ENCODE results near the gene SEPTIN12. TPM values are rescaled to one million over a fixed set of nuclear protein-coding genes. Genes with fewer than 3 reads are reported as not detected.

Gene SEPTIN12
- total RNA-seq, 1 experiment from 2014 or later: not detected

GRCh38 chr16:4766875-4767628 is 21.1 kb downstream of the SEPTIN12 start, which contains the start of gene ZNF500:
Gene ZNF500, minus strand, starts transcription at chr16:4767162. Its CDS starts 1,184 bp downstream, at chr16:4765978.
- peaks cover 17% of the 10 kb centered on the region for H3K4me1 Mint-ChIP-seq
- peaks cover 9% of the 10 kb centered on the region for H3K36me3 Mint-ChIP-seq
- ChIA-PET POLR2A (interaction anchor here (0.6 to 3.1 kb wide), 2 partner anchors 23 to 36 kb away, joined by 3 to 16 read pairs; partner anchors contain the start of gene ROGDI), CTCF (interaction anchor here (1.1 kb wide), 1 partner anchor 33 kb away, joined by 3 read pairs; the partner anchor contains the start of genes ANKS3 and DNAAF8)
- peak; percentile 100 for DNase-seq (ENCODE audit: low spot score)
- peak within 1 kb of the TSS; percentile 86 for H3K4me3 Mint-ChIP-seq
- H3K9me3 Mint-ChIP-seq: no peaks in the 10 kb centered on the region
- peak; percentile 90 for ATAC-seq
- peak within 1 kb of the TSS; percentile 94 for H3K27ac Mint-ChIP-seq
- H3K27me3 Mint-ChIP-seq (ENCODE audit: low read depth): no peaks in the 10 kb centered on the region
- TF ChIP-seq ZNF281 (CRISPR knock-in tag; IDR thresholded peaks at IDR 0.05) (peak; percentile 43; the same call in 1 of the 2 replicates), AFF4 (CRISPR knock-in tag; IDR thresholded peaks at IDR 0.05; ENCODE audit: borderline replicate concordance) (no peak), MAX (CRISPR knock-in tag; IDR thresholded peaks at IDR 0.05) (peak; percentile 79), MYBL2 (CRISPR knock-in tag; IDR thresholded peaks at IDR 0.05) (peak; percentile 14; the same call in 1 of the 2 replicates), GABPB1 (CRISPR knock-in tag; IDR thresholded peaks at IDR 0.05) (peak; percentile 71), NFYB (CRISPR knock-in tag; conservative IDR thresholded peaks at IDR 0.05; ENCODE audit: low read depth) (peak; percentile 77), SOX15 (CRISPR knock-in tag; IDR thresholded peaks at IDR 0.05) (no peak), FOXP1 (CRISPR knock-in tag; IDR thresholded peaks at IDR 0.05; ENCODE audit: borderline replicate concordance) (peak; percentile 56; the same call in 1 of the 2 replicates), USF2 (CRISPR knock-in tag; IDR thresholded peaks at IDR 0.05) (no peak), NFATC4 (CRISPR knock-in tag; IDR thresholded peaks at IDR 0.05) (no peak), ZNF219 (CRISPR knock-in tag; IDR thresholded peaks at IDR 0.05; ENCODE audit: borderline replicate concordance) (no peak), TEAD1 (CRISPR knock-in tag; IDR thresholded peaks at IDR 0.05) (peak; percentile 66; the same call in 1 of the 2 replicates), CBFB (CRISPR knock-in tag; IDR thresholded peaks at IDR 0.05; ENCODE audit: low read depth) (peak; percentile 80; the same call in 1 of the 2 replicates), SP1 (CRISPR knock-in tag; conservative IDR thresholded peaks at IDR 0.05) (peak; percentile 100), RORB (CRISPR knock-in tag; IDR thresholded peaks at IDR 0.05) (no peak), JAZF1 (CRISPR knock-in tag; IDR thresholded peaks at IDR 0.05) (no peak), CREM (CRISPR knock-in tag; IDR thresholded peaks at IDR 0.05) (no peak), ZNF423 (CRISPR knock-in tag; IDR thresholded peaks at IDR 0.05) (no peak), ZNF671 (CRISPR knock-in tag; IDR thresholded peaks at IDR 0.05) (no peak)
- TF ChIP-seq, protein P1, sequence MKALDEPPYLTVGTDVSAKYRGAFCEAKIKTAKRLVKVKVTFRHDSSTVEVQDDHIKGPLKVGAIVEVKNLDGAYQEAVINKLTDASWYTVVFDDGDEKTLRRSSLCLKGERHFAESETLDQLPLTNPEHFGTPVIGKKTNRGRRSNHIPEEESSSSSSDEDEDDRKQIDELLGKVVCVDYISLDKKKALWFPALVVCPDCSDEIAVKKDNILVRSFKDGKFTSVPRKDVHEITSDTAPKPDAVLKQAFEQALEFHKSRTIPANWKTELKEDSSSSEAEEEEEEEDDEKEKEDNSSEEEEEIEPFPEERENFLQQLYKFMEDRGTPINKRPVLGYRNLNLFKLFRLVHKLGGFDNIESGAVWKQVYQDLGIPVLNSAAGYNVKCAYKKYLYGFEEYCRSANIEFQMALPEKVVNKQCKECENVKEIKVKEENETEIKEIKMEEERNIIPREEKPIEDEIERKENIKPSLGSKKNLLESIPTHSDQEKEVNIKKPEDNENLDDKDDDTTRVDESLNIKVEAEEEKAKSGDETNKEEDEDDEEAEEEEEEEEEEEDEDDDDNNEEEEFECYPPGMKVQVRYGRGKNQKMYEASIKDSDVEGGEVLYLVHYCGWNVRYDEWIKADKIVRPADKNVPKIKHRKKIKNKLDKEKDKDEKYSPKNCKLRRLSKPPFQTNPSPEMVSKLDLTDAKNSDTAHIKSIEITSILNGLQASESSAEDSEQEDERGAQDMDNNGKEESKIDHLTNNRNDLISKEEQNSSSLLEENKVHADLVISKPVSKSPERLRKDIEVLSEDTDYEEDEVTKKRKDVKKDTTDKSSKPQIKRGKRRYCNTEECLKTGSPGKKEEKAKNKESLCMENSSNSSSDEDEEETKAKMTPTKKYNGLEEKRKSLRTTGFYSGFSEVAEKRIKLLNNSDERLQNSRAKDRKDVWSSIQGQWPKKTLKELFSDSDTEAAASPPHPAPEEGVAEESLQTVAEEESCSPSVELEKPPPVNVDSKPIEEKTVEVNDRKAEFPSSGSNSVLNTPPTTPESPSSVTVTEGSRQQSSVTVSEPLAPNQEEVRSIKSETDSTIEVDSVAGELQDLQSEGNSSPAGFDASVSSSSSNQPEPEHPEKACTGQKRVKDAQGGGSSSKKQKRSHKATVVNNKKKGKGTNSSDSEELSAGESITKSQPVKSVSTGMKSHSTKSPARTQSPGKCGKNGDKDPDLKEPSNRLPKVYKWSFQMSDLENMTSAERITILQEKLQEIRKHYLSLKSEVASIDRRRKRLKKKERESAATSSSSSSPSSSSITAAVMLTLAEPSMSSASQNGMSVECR (CRISPR knock-in tag; IDR thresholded peaks at IDR 0.05; ENCODE audit: borderline replicate concordance): peak; percentile 78; the same call in 1 of the 2 replicates
- TF ChIP-seq, protein P2, sequence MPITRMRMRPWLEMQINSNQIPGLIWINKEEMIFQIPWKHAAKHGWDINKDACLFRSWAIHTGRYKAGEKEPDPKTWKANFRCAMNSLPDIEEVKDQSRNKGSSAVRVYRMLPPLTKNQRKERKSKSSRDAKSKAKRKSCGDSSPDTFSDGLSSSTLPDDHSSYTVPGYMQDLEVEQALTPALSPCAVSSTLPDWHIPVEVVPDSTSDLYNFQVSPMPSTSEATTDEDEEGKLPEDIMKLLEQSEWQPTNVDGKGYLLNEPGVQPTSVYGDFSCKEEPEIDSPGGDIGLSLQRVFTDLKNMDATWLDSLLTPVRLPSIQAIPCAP (CRISPR knock-in tag; IDR thresholded peaks at IDR 0.05): peak; percentile 75; the same call in 1 of the 2 replicates
- TF ChIP-seq, protein P3, sequence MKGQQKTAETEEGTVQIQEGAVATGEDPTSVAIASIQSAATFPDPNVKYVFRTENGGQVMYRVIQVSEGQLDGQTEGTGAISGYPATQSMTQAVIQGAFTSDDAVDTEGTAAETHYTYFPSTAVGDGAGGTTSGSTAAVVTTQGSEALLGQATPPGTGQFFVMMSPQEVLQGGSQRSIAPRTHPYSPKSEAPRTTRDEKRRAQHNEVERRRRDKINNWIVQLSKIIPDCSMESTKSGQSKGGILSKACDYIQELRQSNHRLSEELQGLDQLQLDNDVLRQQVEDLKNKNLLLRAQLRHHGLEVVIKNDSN (CRISPR knock-in tag; IDR thresholded peaks at IDR 0.05): peak; percentile 46; the same call in 1 of the 2 replicates
